HEK293 (cell line): ENCODE results near the gene KCNE5.
"Not testable (repeated sequence)": the region's sequence is repeated elsewhere in the genome, so short reads cannot be mapped to it uniquely, and the experiment has no call there.

Experiments used
- CTCF ChIA-PET: fragments of 350-600 bp; formaldehyde crosslinking; extraction: SDS; loops from one replicate; lab custom pipeline; 2021; ENCODE audit warnings: antibody characterized with exemption; lab: Yijun Ruan, JAX
- POLR2A ChIA-PET: fragments of 300-600 bp; formaldehyde crosslinking; extraction: SDS; loops from one replicate; lab custom pipeline; 2020; ENCODE audit warnings: antibody characterized with exemption, inconsistent platforms; lab: Yijun Ruan, JAX
- H3K27ac ChIP-seq: fragments of 200-500 bp; sonication (Bioruptor generic); 2 replicates; pipeline ENCODE4 v1.5.1; 2014; ENCODE audit warnings: low read depth, low read length, control low read depth, inconsistent platforms; ENCODE audit errors: extremely low read depth
- H3K36me3 ChIP-seq, 2 experiments: fragments of 200-500 bp in 1 of 2; sonication (Bioruptor generic) in 1 of 2; 1 replicate in 1 of 2; 2 replicates in 1 of 2; pipeline ENCODE4 v1.5.1; 2014 to 2017; ENCODE audit warnings: inconsistent platforms in 2 of 2, low read length in 2 of 2; ENCODE audit not compliant: control insufficient read depth in 2 of 2, insufficient read depth in 1 of 2
- H3K4me1 ChIP-seq: fragments of 200-500 bp; sonication (Bioruptor generic); 2 replicates; pipeline ENCODE4 v1.5.1; 2014; ENCODE audit warnings: mild to moderate bottlenecking, low read length, inconsistent platforms; ENCODE audit not compliant: control insufficient read depth, insufficient read depth
- H3K4me3 ChIP-seq: 2 replicates; pipeline ENCODE4 v1.5.1; 2011; ENCODE audit warnings: low read depth, mild to moderate bottlenecking, control low read depth, low read length, moderate library complexity
- H3K9me3 ChIP-seq: fragments of 200-500 bp; sonication (Bioruptor generic); 2 replicates; pipeline ENCODE4 v1.5.1; 2014; ENCODE audit warnings: low read depth, low read length, inconsistent platforms; ENCODE audit not compliant: control insufficient read depth, insufficient read depth
- BCL6B ChIP-seq: fragments of 450-650 bp; formaldehyde crosslinking; IDR thresholded peaks from 2 replicates; pipeline ENCODE4 v1.5.1; 2017; ENCODE audit warnings: missing biosample characterization, missing genetic modification characterization
- KLF17 ChIP-seq: fragments of 450-650 bp; formaldehyde crosslinking; IDR thresholded peaks from 2 replicates; pipeline ENCODE4 v1.5.1; 2016; ENCODE audit warnings: missing biosample characterization, missing genetic modification characterization
- PRDM2 ChIP-seq: fragments of 450-650 bp; formaldehyde crosslinking; IDR thresholded peaks from 2 replicates; pipeline ENCODE4 v1.5.1; 2016; ENCODE audit warnings: missing biosample characterization, missing genetic modification characterization, borderline replicate concordance
- REST ChIP-seq: fragments of 450-650 bp; formaldehyde crosslinking; IDR thresholded peaks from 2 replicates; pipeline ENCODE4 v1.5.1; 2016; ENCODE audit warnings: missing biosample characterization, missing genetic modification characterization
- SALL2 ChIP-seq: fragments of 450-650 bp; formaldehyde crosslinking; IDR thresholded peaks from 2 replicates; pipeline ENCODE4 v1.5.0; 2017; ENCODE audit warnings: missing biosample characterization, mild to moderate bottlenecking, missing genetic modification characterization, borderline replicate concordance
- SCRT2 ChIP-seq: fragments of 450-650 bp; formaldehyde crosslinking; IDR thresholded peaks from 2 replicates; pipeline ENCODE4 v1.5.1; 2016; ENCODE audit warnings: missing biosample characterization, missing genetic modification characterization
- YY2 ChIP-seq: fragments of 450-650 bp; formaldehyde crosslinking; IDR thresholded peaks from 2 replicates; pipeline ENCODE4 v1.5.1; 2016; ENCODE audit warnings: missing biosample characterization, missing genetic modification characterization
- ZBTB1 ChIP-seq: fragments of 450-650 bp; formaldehyde crosslinking; IDR thresholded peaks from 2 replicates; pipeline ENCODE4 v1.5.1; 2016; ENCODE audit warnings: missing biosample characterization, missing genetic modification characterization
- ZFHX2 ChIP-seq: fragments of 450-650 bp; formaldehyde crosslinking; conservative IDR thresholded peaks from 2 replicates; pipeline ENCODE4 v1.5.1; 2016; ENCODE audit warnings: missing biosample characterization, missing genetic modification characterization
- ZFP69B ChIP-seq: fragments of 450-650 bp; formaldehyde crosslinking; IDR thresholded peaks from 2 replicates; pipeline ENCODE4 v1.5.1; 2016; ENCODE audit warnings: missing biosample characterization, missing genetic modification characterization
- ZNF10 ChIP-seq: fragments of 450-650 bp; formaldehyde crosslinking; IDR thresholded peaks from 2 replicates; pipeline ENCODE4 v1.5.1; 2017; ENCODE audit warnings: missing biosample characterization, missing genetic modification characterization
- ZNF704 ChIP-seq: fragments of 450-650 bp; formaldehyde crosslinking; IDR thresholded peaks from 2 replicates; pipeline ENCODE4 v1.5.1; 2016; ENCODE audit warnings: missing biosample characterization, missing genetic modification characterization
- ZNF777 ChIP-seq: fragments of 450-650 bp; formaldehyde crosslinking; IDR thresholded peaks from 2 replicates; pipeline ENCODE4 v1.5.1; 2017; ENCODE audit warnings: missing biosample characterization, missing genetic modification characterization, borderline replicate concordance

Gene KCNE5

GRCh38 chrX:109655502-109656201 is 30.7 kb upstream of the KCNE5 start (continued):
- no peak for TF ChIP-seq ZFHX2 (tag by site-specific recombination)
- no peak for TF ChIP-seq YY2 (tag by site-specific recombination)
- no peak for TF ChIP-seq ZBTB1 (tag by site-specific recombination)
- no peak for TF ChIP-seq BCL6B (tag by site-specific recombination)
- no peak for TF ChIP-seq ZNF10 (tag by site-specific recombination)
- no peak for TF ChIP-seq ZNF777 (tag by site-specific recombination)
- TF ChIP-seq SALL2 (tag by site-specific recombination) = no peak
- no peak for TF ChIP-seq KLF17 (tag by site-specific recombination)
- no peak for TF ChIP-seq ZNF704 (tag by site-specific recombination)
- no peak for TF ChIP-seq ZFP69B (tag by site-specific recombination)

GRCh38 chrX:109654516-109655109 is 29.6 kb upstream of the KCNE5 start:
- Histone ChIP-seq H3K27ac (no peak overlapping the region), H3K9me3 (no peaks in the 10 kb centered on the region), H3K4me1 (no peaks in the 10 kb centered on the region), H3K36me3 (peaks cover 5 to 10% of the 10 kb centered on the region in 2 experiments; a peak in 2 of 3 replicates), H3K4me3 (no peak overlapping the region)
- TF ChIP-seq REST (no peak), PRDM2 (tag by site-specific recombination) (no peak), SCRT2 (tag by site-specific recombination) (no peak)
- ChIA-PET CTCF (interaction anchor here (0.7 to 1.9 kb wide), 2 partner anchors 20 to 269 kb away, joined by 5 to 6 read pairs; no protein-coding TSS in a partner anchor), POLR2A (no interaction called here)

GRCh38 chrX:109644671-109645070 is 19.7 kb upstream of the KCNE5 start:
- POLR2A ChIA-PET, H3K4me1 ChIP-seq, H3K36me3 ChIP-seq, H3K4me3 ChIP-seq, H3K27ac ChIP-seq, H3K9me3 ChIP-seq: not testable (repeated sequence)
- CTCF ChIA-PET = interaction anchor here (0.6 kb wide), 1 partner anchor 236 kb away, joined by 4 read pairs; no protein-coding TSS in a partner anchor
